ENCODE results near the gene MEDAG.

Gene MEDAG

GRCh38 chr13:30872685-30873461, 33.2 kb upstream of the MEDAG start:
- DNase-seq (ENCODE audit: low read depth), result peak; percentile 75

GRCh38 chr13:30873499-30873898, 32.6 kb upstream of the MEDAG start:
- DNase-seq (ENCODE audit: low read depth), result no peak

GRCh38 chr13:30874111-30874510, 32.0 kb upstream of the MEDAG start:
- no peak for DNase-seq (ENCODE audit: low read depth)

- DNase-seq (ENCODE audit: low read depth), result no peak
Measured at GRCh38 chr13:30874561-30874960, 31.5 kb upstream of the MEDAG start.

GRCh38 chr13:30877335-30877734, 28.7 kb upstream of the MEDAG start:
- peak; percentile 36 for DNase-seq (ENCODE audit: low read depth)

- DNase-seq (ENCODE audit: low read depth), result peak; percentile 29
Measured at GRCh38 chr13:30880151-30880855, 25.8 kb upstream of the MEDAG start.

GRCh38 chr13:30880856-30881155, 25.3 kb upstream of the MEDAG start:
- DNase-seq (ENCODE audit: low read depth), result peak; percentile 58

- no peak for DNase-seq (ENCODE audit: low read depth)
Measured at GRCh38 chr13:30881191-30881651, 24.9 kb upstream of the MEDAG start.

GRCh38 chr13:30882026-30882850, 23.8 kb upstream of the MEDAG start:
- no peak for DNase-seq (ENCODE audit: low read depth)

- no peak for DNase-seq (ENCODE audit: low read depth)
Measured at GRCh38 chr13:30882996-30883766, 22.9 kb upstream of the MEDAG start.

- no peak for DNase-seq (ENCODE audit: low read depth)
Measured at GRCh38 chr13:30884543-30884942, 21.5 kb upstream of the MEDAG start.

GRCh38 chr13:30889196-30889690, 16.8 kb upstream of the MEDAG start:
- no peak for DNase-seq (ENCODE audit: low read depth)

GRCh38 chr13:30892966-30893365, 13.1 kb upstream of the MEDAG start:
- no peak for DNase-seq (ENCODE audit: low read depth)

GRCh38 chr13:30895773-30896172, 10.3 kb upstream of the MEDAG start:
- DNase-seq (ENCODE audit: low read depth), result peak; percentile 82

GRCh38 chr13:30898070-30898469, 8.0 kb upstream of the MEDAG start:
- no peak for DNase-seq (ENCODE audit: low read depth)

GRCh38 chr13:30898678-30899241, 7.3 kb upstream of the MEDAG start:
- peak; percentile 77 for DNase-seq (ENCODE audit: low read depth)

- DNase-seq (ENCODE audit: low read depth), result no peak
Measured at GRCh38 chr13:30900436-30900835, 5.6 kb upstream of the MEDAG start.

GRCh38 chr13:30900952-30901749, 4.9 kb upstream of the MEDAG start:
- DNase-seq (ENCODE audit: low read depth), result no peak

- no peak for DNase-seq (ENCODE audit: low read depth)
Measured at GRCh38 chr13:30904043-30904442, 2.0 kb upstream of the MEDAG start.

- DNase-seq (ENCODE audit: low read depth), result no peak
Measured at GRCh38 chr13:30906411-30907051, 460 bp downstream of the MEDAG start.
